ENCODE measurements around the gene LGALS12. TPM values are rescaled to one million over a fixed set of nuclear protein-coding genes. Genes with fewer than 3 reads are reported as not detected.

Gene LGALS12
- total RNA-seq, 6 experiments from 2014 or later: not detected

DNA sequence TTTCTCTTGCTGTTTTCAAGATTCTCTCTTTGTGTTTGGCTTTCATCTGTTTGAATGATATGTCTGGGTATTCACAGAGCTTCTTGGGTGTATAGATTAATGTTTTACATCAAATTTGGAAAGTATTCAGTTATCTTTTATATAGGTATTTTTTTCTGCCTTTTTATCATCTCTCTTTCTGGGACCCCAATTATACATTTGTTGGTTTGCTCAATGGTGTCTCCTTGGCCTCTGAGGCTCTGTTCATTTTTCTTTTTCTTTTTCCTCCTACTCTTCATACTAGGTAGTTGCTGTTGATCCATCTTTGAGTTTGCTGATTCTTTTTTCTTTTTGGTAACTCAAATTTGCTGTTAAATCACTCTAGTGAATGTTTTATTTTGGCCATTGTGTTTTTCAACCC is 29.3 kb upstream of the LGALS12 start:
- peaks cover 9% of the 10 kb centered on the region for H3K36me3 Mint-ChIP-seq (ENCODE audit: low read depth)
- DNase-seq: no peak
- no peaks in the 10 kb centered on the region for H3K4me1 Mint-ChIP-seq (ENCODE audit: low read depth)
- H3K27ac Mint-ChIP-seq: no peak overlapping the region
- no peak overlapping the region for H3K4me3 Mint-ChIP-seq
- TF ChIP-seq, protein P1, sequence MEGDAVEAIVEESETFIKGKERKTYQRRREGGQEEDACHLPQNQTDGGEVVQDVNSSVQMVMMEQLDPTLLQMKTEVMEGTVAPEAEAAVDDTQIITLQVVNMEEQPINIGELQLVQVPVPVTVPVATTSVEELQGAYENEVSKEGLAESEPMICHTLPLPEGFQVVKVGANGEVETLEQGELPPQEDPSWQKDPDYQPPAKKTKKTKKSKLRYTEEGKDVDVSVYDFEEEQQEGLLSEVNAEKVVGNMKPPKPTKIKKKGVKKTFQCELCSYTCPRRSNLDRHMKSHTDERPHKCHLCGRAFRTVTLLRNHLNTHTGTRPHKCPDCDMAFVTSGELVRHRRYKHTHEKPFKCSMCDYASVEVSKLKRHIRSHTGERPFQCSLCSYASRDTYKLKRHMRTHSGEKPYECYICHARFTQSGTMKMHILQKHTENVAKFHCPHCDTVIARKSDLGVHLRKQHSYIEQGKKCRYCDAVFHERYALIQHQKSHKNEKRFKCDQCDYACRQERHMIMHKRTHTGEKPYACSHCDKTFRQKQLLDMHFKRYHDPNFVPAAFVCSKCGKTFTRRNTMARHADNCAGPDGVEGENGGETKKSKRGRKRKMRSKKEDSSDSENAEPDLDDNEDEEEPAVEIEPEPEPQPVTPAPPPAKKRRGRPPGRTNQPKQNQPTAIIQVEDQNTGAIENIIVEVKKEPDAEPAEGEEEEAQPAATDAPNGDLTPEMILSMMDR (IDR thresholded peaks at IDR 0.05): no peak
- H3K27me3 Mint-ChIP-seq (ENCODE audit: insufficient read depth): peaks cover 11% of the 10 kb centered on the region
- H3K9me3 Mint-ChIP-seq: peaks cover 17% of the 10 kb centered on the region

DNA sequence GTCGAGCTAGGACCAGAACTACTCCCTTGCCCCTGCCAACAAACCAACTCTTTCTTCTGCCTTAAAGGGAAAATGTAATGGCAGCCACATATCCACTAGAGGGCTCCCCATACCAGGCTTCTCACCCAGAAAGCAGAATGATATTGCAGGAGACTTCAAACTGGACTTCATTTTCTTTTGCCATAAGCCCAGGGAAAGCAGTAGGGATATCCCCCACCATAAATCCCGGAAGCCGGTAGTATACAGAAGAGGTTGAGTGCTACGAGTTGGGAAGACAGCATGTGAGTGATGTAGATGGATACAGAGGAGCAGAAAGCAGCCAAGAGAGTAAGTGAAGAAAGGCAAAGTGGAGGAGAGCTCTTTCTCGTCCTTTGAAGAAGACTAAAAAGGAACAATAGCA is 27.0 kb upstream of the LGALS12 start:
- H3K36me3 Mint-ChIP-seq (ENCODE audit: low read depth): peaks cover 9% of the 10 kb centered on the region
- TF ChIP-seq, protein P1 (IDR thresholded peaks at IDR 0.05): peak; percentile 94
- no peak overlapping the region for H3K4me3 Mint-ChIP-seq
- H3K27me3 Mint-ChIP-seq (ENCODE audit: insufficient read depth): peaks cover 13% of the 10 kb centered on the region; the same call in 1 of the 2 replicates
- peak; percentile 66 for DNase-seq
- no peak overlapping the region for H3K27ac Mint-ChIP-seq
- no peaks in the 10 kb centered on the region for H3K4me1 Mint-ChIP-seq (ENCODE audit: low read depth)
- peaks cover 11% of the 10 kb centered on the region for H3K9me3 Mint-ChIP-seq

DNA sequence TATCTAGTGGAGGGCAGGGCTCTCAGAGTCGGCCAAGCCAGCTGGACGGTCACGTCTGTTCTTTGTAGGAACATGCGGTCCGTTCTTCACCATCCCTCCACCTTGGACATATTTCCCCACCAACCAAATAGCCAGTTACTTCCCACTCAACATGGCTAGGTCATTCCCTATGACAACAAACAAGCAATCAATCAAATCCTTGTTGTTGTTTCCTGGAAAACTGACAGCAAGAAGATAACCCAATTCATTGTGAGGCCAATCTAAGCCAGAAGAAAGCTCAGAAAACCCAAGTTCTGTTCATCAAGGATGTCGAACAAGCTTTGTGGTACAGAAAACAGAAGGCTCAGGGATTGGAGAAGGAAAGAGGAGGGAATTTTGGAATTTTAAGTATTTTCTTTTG is 25.8 kb upstream of the LGALS12 start:
- TF ChIP-seq, protein P1 (IDR thresholded peaks at IDR 0.05): no peak
- DNase-seq: no peak
- Mint-ChIP-seq H3K27ac (no peak overlapping the region), H3K4me3 (no peak overlapping the region), H3K36me3 (ENCODE audit: low read depth) (peaks cover 9% of the 10 kb centered on the region), H3K4me1 (ENCODE audit: low read depth) (no peaks in the 10 kb centered on the region), H3K9me3 (peaks cover 17% of the 10 kb centered on the region), H3K27me3 (ENCODE audit: insufficient read depth) (peaks cover 18% of the 10 kb centered on the region)

DNA sequence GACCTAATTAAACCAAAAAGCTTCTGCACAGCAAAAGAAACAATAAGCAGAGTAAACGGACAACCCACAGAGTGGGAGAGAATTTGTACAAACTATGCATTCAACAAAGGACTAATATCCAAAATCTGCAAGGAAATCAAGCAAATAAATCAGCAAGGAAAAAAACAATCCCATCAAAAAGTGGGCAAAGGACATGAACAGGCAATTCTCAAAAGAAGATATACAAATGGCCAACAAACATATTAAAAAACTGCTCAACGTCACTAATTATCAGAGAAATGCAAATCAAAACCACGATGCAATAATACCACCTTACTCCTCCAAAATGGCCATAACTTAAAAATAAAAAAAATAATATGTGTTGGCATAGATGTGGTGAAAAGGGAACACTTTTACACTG is 20.1 kb upstream of the LGALS12 start:
- no peak overlapping the region for H3K27ac Mint-ChIP-seq
- DNase-seq: no peak
- peaks cover 37% of the 10 kb centered on the region for H3K27me3 Mint-ChIP-seq (ENCODE audit: insufficient read depth)
- H3K9me3 Mint-ChIP-seq: peaks cover 18% of the 10 kb centered on the region; the same call in 1 of the 2 replicates
- no peaks in the 10 kb centered on the region for H3K4me1 Mint-ChIP-seq (ENCODE audit: low read depth)
- no peak overlapping the region for H3K4me3 Mint-ChIP-seq
- H3K36me3 Mint-ChIP-seq (ENCODE audit: low read depth): no peaks in the 10 kb centered on the region; the same call in 1 of the 2 replicates
- TF ChIP-seq, protein P1 (IDR thresholded peaks at IDR 0.05): no peak

DNA sequence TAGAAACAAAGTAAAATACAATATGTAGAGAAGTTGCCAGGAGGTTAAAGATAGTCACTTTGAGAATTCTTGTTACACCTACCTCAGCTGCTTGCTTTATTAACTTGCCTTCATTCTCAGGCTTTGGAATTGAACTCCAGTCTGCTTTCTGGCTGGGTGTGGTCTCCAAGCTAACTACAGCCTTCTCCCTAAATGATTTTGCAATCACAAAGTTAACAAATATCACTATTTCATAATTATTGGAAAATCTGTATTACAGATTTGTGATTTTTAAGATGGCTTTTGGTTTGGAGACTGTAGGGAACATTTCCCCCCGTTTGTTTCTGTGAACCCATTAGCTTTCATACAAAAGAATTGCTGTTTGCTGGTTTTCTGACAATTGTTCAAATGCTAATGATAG is 17.1 kb upstream of the LGALS12 start:
- no peak for DNase-seq
- H3K9me3 Mint-ChIP-seq: peaks cover 18% of the 10 kb centered on the region; the same call in 1 of the 2 replicates

More for the DNA sequence above, 17.1 kb upstream of the LGALS12 start:
- no peak overlapping the region for H3K27ac Mint-ChIP-seq
- H3K4me3 Mint-ChIP-seq: no peak overlapping the region
- no peaks in the 10 kb centered on the region; the same call in 1 of the 2 replicates for H3K36me3 Mint-ChIP-seq (ENCODE audit: low read depth)
- H3K27me3 Mint-ChIP-seq (ENCODE audit: insufficient read depth): peaks cover 38% of the 10 kb centered on the region
- TF ChIP-seq, protein P1 (IDR thresholded peaks at IDR 0.05): no peak
- peaks cover 5% of the 10 kb centered on the region; the same call in 1 of the 2 replicates for H3K4me1 Mint-ChIP-seq (ENCODE audit: low read depth)

Measured in HFFc6 (cell line).